Effector memory CD4-positive, alpha-beta T cell (primary cell): ENCODE results near the gene MGLL.

ENCODE experiments used
- DNase-seq, 3 donors: peaks; one replicate each; pipeline ENCODE4 v3.0.0-alpha.2; 2020
- H3K27ac ChIP-seq: 2 replicates; pipeline ENCODE4 v1.7.0; 2013; ENCODE audit warnings: mild to moderate bottlenecking, low read length, moderate library complexity; ENCODE audit not compliant: insufficient read depth, poor library complexity, severe bottlenecking
- H3K27me3 ChIP-seq: replicated peaks from 2 replicates; pipeline ENCODE4 v1.7.0; 2013; ENCODE audit warnings: mild to moderate bottlenecking, low read length; ENCODE audit not compliant: insufficient read depth, control insufficient read depth, poor library complexity, severe bottlenecking
- H3K36me3 ChIP-seq: 2 replicates; pipeline ENCODE4 v1.7.0; 2013; ENCODE audit warnings: mild to moderate bottlenecking, low read length, moderate library complexity; ENCODE audit not compliant: control insufficient read depth, insufficient read depth
- H3K4me1 ChIP-seq: 2 replicates; pipeline ENCODE4 v1.7.0; 2013; ENCODE audit warnings: low read length, mild to moderate bottlenecking; ENCODE audit not compliant: control insufficient read depth, insufficient read depth, poor library complexity, severe bottlenecking
- H3K4me3 ChIP-seq: 2 replicates; pipeline ENCODE4 v1.7.0; 2013; ENCODE audit warnings: low read length, low read depth, mild to moderate bottlenecking; ENCODE audit not compliant: insufficient read depth, poor library complexity, severe bottlenecking
- H3K9me3 ChIP-seq: 2 replicates; pipeline ENCODE4 v1.7.0; 2013; ENCODE audit warnings: mild to moderate bottlenecking, low read length, moderate library complexity; ENCODE audit not compliant: control insufficient read depth

MGLL gene

GRCh38 chr3:127651516-127652172 is 170.7 kb downstream of the MGLL start:
- Histone ChIP-seq H3K27me3 (no peaks in the 10 kb centered on the region), H3K36me3 (no peaks in the 10 kb centered on the region), H3K27ac (no peak overlapping the region), H3K4me3 (no peak overlapping the region), H3K9me3 (no peaks in the 10 kb centered on the region), H3K4me1 (no peaks in the 10 kb centered on the region)
- no peak for DNase-seq

DNA sequence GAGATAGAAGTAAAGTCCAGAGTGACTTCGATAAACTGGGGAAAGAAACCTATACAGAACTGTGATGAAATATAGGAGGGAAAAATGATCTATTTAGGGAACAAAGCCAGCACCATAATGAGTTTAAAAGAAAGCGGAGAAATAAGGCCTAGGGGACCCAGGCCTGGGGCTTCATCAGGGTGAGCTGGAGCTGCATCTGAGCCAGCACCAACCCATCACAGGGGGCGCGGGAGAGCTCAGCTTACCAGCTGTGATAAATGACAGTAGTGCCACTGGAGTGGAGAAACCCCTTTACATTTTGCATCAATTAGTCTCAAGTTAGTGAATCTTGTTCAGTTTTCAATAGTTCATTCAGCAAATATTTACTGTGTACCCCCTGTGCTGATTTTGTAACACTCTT is 172.1 kb downstream of the MGLL start:
- DNase-seq = no peak
- Histone ChIP-seq H3K27me3 (no peaks in the 10 kb centered on the region), H3K36me3 (no peaks in the 10 kb centered on the region), H3K9me3 (no peaks in the 10 kb centered on the region), H3K4me3 (no peak overlapping the region), H3K4me1 (no peaks in the 10 kb centered on the region), H3K27ac (no peak overlapping the region)

DNA sequence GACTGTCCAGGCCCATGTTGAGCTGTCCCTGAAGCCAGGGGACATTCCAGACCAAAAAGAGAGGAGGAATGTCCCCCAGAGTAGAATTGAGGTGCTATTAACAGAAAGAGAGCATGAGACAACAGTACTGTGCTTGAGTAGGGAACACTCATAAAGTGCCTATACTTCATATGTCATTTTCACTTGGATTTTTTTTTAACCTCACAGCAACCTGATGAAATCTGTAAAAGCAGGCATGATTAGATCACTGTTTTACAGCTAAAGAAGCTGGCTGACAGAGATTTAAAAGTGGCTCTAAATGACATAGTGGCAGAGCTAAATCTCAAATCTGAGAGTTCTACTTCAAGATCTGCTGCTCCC is 174.5 kb downstream of the MGLL start:
- no peaks in the 10 kb centered on the region for H3K27me3 ChIP-seq
- no peaks in the 10 kb centered on the region for H3K36me3 ChIP-seq
- no peak overlapping the region for H3K27ac ChIP-seq
- no peak overlapping the region for H3K4me3 ChIP-seq
- DNase-seq = no peak
- H3K4me1 ChIP-seq = no peaks in the 10 kb centered on the region
- H3K9me3 ChIP-seq = no peaks in the 10 kb centered on the region

- Histone ChIP-seq H3K27me3 (no peaks in the 10 kb centered on the region), H3K4me3 (no peak overlapping the region), H3K9me3 (no peaks in the 10 kb centered on the region), H3K27ac (no peak overlapping the region), H3K4me1 (no peaks in the 10 kb centered on the region), H3K36me3 (no peaks in the 10 kb centered on the region)
- DNase-seq = no peak
Measured at GRCh38 chr3:127647166-127647844, 175.0 kb downstream of the MGLL start.

DNA sequence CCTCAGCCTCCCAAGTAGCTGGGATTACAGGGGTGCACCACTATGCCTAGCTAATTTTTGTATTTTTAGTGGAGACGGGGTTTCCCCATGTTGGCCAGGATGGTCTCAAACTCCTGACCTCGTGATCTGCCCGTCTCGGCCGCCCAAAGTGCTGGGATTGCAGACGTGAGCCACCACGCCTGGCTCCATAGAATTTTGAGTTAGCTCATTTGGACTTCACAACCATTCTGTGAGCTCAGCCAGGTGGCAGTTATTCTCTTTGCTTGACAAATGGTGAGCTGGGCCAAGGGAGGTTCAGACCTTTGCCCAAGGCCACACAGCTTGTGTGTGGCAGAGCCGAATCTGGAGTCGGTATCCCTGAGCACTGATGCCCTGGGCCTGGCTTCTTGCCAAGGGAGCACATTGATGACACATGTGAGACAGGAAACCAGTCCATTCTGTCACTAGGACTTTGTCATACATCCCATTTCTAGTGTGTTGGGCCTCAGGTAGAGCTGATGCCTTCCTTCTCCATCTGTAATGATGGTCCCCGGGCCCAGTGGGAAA is 175.7 kb downstream of the MGLL start:
- no peak overlapping the region for H3K27ac ChIP-seq
- DNase-seq = no peak
- no peak overlapping the region for H3K4me3 ChIP-seq
- H3K36me3 ChIP-seq = no peaks in the 10 kb centered on the region
- H3K27me3 ChIP-seq = no peaks in the 10 kb centered on the region
- no peaks in the 10 kb centered on the region for H3K4me1 ChIP-seq
- no peaks in the 10 kb centered on the region for H3K9me3 ChIP-seq

DNA sequence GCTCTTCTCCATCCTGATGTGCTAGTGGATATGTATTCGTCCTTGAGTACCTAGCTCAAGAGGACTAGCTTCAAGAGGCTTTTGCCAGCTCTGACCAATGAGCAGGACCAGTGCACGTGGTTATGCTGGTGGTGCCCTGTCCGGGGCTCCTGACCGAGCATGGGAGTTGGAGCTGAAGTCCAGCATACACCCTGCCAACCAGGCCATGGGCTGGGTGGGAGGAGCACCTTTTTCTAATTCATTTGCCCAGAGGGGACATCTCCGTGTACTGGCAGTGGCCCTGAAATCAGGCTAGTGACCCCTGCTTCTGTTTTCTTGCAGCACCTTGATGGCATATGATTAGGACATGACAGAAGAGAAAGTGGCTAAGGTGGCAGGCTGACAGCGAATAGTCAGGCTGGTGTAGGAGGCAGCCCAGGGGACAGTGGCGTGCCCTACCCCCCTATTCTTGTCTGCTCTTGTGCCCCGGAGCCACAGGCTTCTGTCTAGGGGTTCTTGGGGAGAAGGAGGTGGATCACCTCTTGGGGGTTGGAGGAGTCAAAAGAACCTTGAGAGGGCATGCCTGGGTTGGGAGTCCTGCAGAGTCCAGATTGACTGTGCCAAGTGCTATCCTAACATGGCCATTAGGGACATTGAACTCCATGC is 176.8 kb downstream of the MGLL start:
- Histone ChIP-seq H3K27me3 (no peaks in the 10 kb centered on the region), H3K4me3 (no peak overlapping the region), H3K27ac (no peak overlapping the region), H3K4me1 (no peaks in the 10 kb centered on the region), H3K36me3 (no peaks in the 10 kb centered on the region), H3K9me3 (no peaks in the 10 kb centered on the region)
- DNase-seq = no peak

DNA sequence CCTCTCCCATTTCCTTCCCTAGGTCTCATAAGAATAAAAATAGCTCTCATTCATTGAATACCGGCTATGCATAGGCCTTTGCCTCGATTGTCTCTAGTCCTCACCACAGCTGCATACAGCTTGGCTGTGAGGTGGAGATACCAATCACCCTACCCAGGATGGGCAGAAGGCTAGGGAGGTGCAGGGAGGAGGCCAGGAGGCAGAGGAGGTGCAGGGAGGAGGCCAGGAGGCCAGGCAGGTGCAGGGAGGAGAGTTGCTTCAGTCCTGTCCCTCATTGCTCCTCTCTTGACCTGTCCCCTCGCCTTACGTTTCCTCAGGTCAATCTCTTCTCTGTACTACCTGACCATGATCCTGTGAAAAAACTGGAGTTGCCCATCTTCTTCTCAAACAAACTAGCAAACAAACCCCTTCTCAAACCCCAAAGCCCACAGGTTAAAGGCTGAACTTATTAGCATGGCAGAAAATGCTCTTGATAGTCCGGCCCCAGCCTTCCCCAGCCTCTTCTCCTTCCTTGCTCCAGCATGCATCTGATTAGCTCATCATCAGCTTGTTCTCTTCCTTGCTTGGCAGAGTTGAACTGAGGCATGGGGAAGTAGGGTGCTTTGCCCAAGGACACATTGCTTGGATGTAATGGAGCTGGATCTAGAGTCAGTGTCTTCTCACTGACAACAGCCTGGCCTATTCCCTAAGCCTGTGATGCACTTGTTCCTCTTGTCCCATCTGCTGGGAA is 177.5 kb downstream of the MGLL start:
- H3K9me3 ChIP-seq = no peaks in the 10 kb centered on the region
- no peaks in the 10 kb centered on the region for H3K36me3 ChIP-seq
- no peaks in the 10 kb centered on the region for H3K4me1 ChIP-seq
- H3K27me3 ChIP-seq = no peaks in the 10 kb centered on the region
- H3K27ac ChIP-seq = no peak overlapping the region
- H3K4me3 ChIP-seq = no peak overlapping the region
- no peak for DNase-seq

DNA sequence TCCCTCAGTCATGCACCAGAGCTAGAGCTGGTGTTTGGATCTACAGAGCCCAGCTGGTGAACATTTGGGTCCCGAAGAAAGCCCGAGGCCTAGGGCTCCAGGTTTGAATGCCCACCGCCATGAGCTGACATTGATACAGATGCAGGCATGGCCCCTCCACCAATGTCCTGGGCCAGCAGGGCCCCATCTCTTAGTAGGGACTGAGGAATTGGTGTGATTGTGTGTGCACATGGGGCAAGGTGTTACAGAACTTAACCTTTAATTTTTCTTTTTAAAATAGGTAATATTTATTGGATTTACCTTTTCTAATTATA is 182.3 kb downstream of the MGLL start:
- H3K27ac ChIP-seq = no peak overlapping the region
- H3K4me1 ChIP-seq = no peaks in the 10 kb centered on the region
- H3K9me3 ChIP-seq = no peaks in the 10 kb centered on the region
- no peak overlapping the region for H3K4me3 ChIP-seq
- no peaks in the 10 kb centered on the region for H3K36me3 ChIP-seq
- no peak for DNase-seq
- no peaks in the 10 kb centered on the region for H3K27me3 ChIP-seq

DNA sequence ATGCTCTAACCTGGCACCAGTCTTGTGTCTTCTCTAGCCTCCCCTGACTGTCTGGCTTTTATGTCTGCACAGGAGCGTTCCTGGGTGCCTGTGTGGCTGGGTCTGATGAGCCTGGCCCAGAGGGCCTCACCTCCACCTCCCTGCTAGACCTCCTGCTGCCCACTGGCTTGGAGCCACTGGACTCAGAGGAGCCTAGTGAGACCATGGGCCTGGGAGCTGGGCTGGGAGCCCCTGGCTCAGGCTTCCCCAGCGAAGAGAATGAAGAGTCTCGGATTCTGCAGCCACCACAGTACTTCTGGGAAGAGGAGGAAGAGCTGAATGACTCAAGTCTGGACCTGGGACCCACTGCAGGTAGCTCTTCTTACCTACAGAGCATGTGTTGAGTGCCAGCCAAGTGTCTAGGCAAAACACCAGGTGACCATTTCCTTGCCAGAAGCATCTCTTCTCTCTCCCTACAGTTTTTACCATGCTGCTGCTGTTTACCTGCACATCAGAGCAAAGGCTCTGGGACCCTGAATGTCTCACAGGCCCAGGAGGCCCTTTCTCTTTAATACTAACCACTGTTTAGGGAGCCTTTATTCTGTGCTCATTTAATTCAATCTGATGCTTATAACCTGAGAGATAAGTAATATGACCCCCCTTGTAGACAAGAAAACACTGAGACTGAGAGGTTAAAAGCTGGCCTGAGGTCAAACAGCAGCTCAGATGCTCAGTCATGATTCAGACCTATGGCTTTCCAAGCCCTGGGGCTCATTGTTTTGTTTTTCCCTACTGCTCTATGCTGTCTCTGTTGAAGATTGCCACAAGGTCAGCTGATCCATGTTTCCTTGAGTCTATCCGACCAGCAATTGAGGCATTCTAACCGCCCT is 182.9 kb downstream of the MGLL start:
- Histone ChIP-seq H3K27ac (no peak overlapping the region), H3K36me3 (no peaks in the 10 kb centered on the region), H3K9me3 (no peaks in the 10 kb centered on the region), H3K4me3 (no peak overlapping the region), H3K27me3 (no peaks in the 10 kb centered on the region), H3K4me1 (no peaks in the 10 kb centered on the region)
- DNase-seq = no peak
